Spleen (tissue), 11 donors: ENCODE measurements around the gene SLC9A6. TPM values are rescaled to one million over a fixed set of nuclear protein-coding genes. Genes with fewer than 3 reads are reported as not detected.
"Not testable (repeated sequence)": the region's sequence is repeated elsewhere in the genome, so short reads cannot be mapped to it uniquely, and the experiment has no call there.

ENCODE experiments used
- DNase-seq: peaks from one replicate; pipeline ENCODE4 v3.0.0-alpha.2; 2020
- H3K27ac ChIP-seq, 8 donors: fragments of 200-600 bp; sonication (generic) in 7 of 8; 1 replicate in 4 of 8; 2 replicates in 4 of 8; pipeline versions ENCODE4 v1.5.0 to v1.8.0; 2016 to 2021; ENCODE audit warnings: inconsistent platforms in 4 of 8, mild to moderate bottlenecking in 4 of 8, moderate library complexity in 1 of 8
- H3K27me3 ChIP-seq, 7 donors: fragments of 200-600 bp; sonication (generic) in 6 of 7; replicated peaks in 1 of 7; 1 replicate in 4 of 7; 2 replicates in 3 of 7; pipeline versions ENCODE4 v1.5.0 to v1.8.0; 2016 to 2021; ENCODE audit warnings: inconsistent platforms in 3 of 7, mild to moderate bottlenecking in 1 of 7
- H3K36me3 ChIP-seq, 6 donors: fragments of 200-600 bp; sonication (generic) in 5 of 6; 1 replicate in 4 of 6; 2 replicates in 2 of 6; pipeline versions ENCODE4 v1.5.0 to v1.8.0; 2016 to 2021; ENCODE audit warnings: inconsistent platforms in 2 of 6
- H3K4me1 ChIP-seq, 6 donors: fragments of 200-600 bp; sonication (generic) in 5 of 6; 1 replicate in 3 of 6; 2 replicates in 3 of 6; pipeline versions ENCODE4 v1.5.0 to v1.8.0; 2016 to 2021; ENCODE audit warnings: inconsistent platforms in 3 of 6
- H3K4me3 ChIP-seq, 8 donors: fragments of 200-600 bp; sonication (generic) in 7 of 8; 1 replicate in 4 of 8; 2 replicates in 4 of 8; pipeline versions ENCODE4 v1.5.0 to v1.8.0; 2016 to 2021; ENCODE audit warnings: inconsistent platforms in 4 of 8, mild to moderate bottlenecking in 4 of 8, moderate library complexity in 2 of 8
- H3K9me3 ChIP-seq, 8 donors: fragments of 200-600 bp; sonication (generic) in 7 of 8; 1 replicate in 4 of 8; 2 replicates in 4 of 8; pipeline versions ENCODE4 v1.5.0 to v1.8.0; 2016 to 2021; ENCODE audit warnings: inconsistent platforms in 4 of 8
- CTCF ChIP-seq, 11 experiments: fragments of 200-600 bp in 7 of 11; fragments of 450-650 bp in 4 of 11; sonication (generic) in 4 of 11; IDR thresholded peaks in 8 of 11; conservative IDR thresholded peaks in 3 of 11; 1 replicate in 7 of 11; 2 replicates in 4 of 11; pipeline versions ENCODE4 v1.4.0 to v1.8.0; 2016 to 2021; ENCODE audit warnings: antibody characterized with exemption in 11 of 11, inconsistent platforms in 4 of 11, mild to moderate bottlenecking in 1 of 11
- POLR2A ChIP-seq, 3 donors: fragments of 450-650 bp; IDR thresholded peaks; one replicate each; pipeline ENCODE4 v1.5.1; 2017; ENCODE audit warnings: antibody characterized with exemption in 3 of 3, mild to moderate bottlenecking in 1 of 3
- POLR2AphosphoS5 ChIP-seq, 3 donors: sonication (generic); formaldehyde crosslinking; IDR thresholded peaks; one replicate each; pipeline ENCODE4 v1.5.1; 2017; ENCODE audit warnings: antibody characterized with exemption in 3 of 3
- WGBS, 5 donors: extraction: QIAGEN DNeasy Blood & Tissue Kit in 3 of 5; methylation state at CpG; one replicate each; pipeline versions ENCODE4 v1.1.5 to v1.1.7; 2013 to 2018; 5-methylcytosine and 5-hydroxymethylcytosine counted together
- intact Hi-C: fragments of 100-400 bp; cut with DNase I; formaldehyde crosslinking; loops from one replicate; pipeline ENCODE4 v1.15.0; 2023; ENCODE audit warnings: low total_unique reads
- polyA plus RNA-seq, 3 donors: library from polyadenylated mRNA; stranded (reverse); fragments of 200-250 nt; gene quantifications; one replicate each; pipeline ENCODE4 v1.2.1, GENCODE V29; 2013
- total RNA-seq, 7 donors: library from RNA; depleted of rRNA in 3 of 7; stranded (reverse); fragments of >200 nt in 3 of 7; fragmentation: NEBNext Ultra II Directional in 4 of 7; extraction: Animal tissue kit (Norgen Biotek cat#: 25700) in 4 of 7; gene quantifications; one replicate each; pipeline versions ENCODE4 v1.1.0 to v1.2.1, GENCODE V29; 2016 to 2021
- donor health status: healthy with polysubstance abuse.
- donor health status: DM: no; HTN: no; CAD: no; lungs with moderate emphysema.
- donor health status: DM: no; HTN: no; CAD: no.
- donor health status: Bipolar disorder and iron deficiency.
- donor health status: healthy.
- donor health status: DM: no; HTN: no; CAD: no.
- donor health status: DM: yes; HTN: yes; CAD: no.

The SLC9A6 gene
- total and polyA plus RNA-seq, 10 donors, result 6.2 to 19.9 (median 13.3) TPM

GRCh38 chrX:136080766-136081165, 95.5 kb downstream of the SLC9A6 start:
- H3K36me3 ChIP-seq, result no peaks in the 10 kb centered on the region
- intact Hi-C loops, result no loop called here
- no peak for TF ChIP-seq CTCF (IDR thresholded peaks at IDR 0.05 in 8 of 11, conservative IDR thresholded peaks at IDR 0.05 in 3 of 11)
- no peak for TF ChIP-seq POLR2A (IDR thresholded peaks at IDR 0.05)
- no peak for TF ChIP-seq POLR2AphosphoS5 (IDR thresholded peaks at IDR 0.05)
- H3K4me1 ChIP-seq, result no peaks in the 10 kb centered on the region
- H3K9me3 ChIP-seq, result no peaks in the 10 kb centered on the region
- H3K27ac ChIP-seq, result no peak overlapping the region
- H3K4me3 ChIP-seq, result no peak overlapping the region
- no peak for DNase-seq
- peaks cover 0 to 8% (median 0%) of the 10 kb centered on the region in 7 donors for H3K27me3 ChIP-seq

GRCh38 chrX:136086521-136086920, 101.3 kb downstream of the SLC9A6 start:
- H3K4me3 ChIP-seq, result no peak overlapping the region
- H3K9me3 ChIP-seq, result peaks cover 0 to 3% (median 0%) of the 10 kb centered on the region in 8 donors
- no peak for DNase-seq
- peaks cover 0 to 2% (median 0%) of the 10 kb centered on the region in 7 donors for H3K27me3 ChIP-seq
- TF ChIP-seq POLR2A (IDR thresholded peaks at IDR 0.05), result no peak
- no peak for TF ChIP-seq POLR2AphosphoS5 (IDR thresholded peaks at IDR 0.05)
- no peak for TF ChIP-seq CTCF (IDR thresholded peaks at IDR 0.05 in 8 of 11, conservative IDR thresholded peaks at IDR 0.05 in 3 of 11)
- WGBS, 5 donors, result 86 to 100% (median 94%) methylated on average over 2 of the region's 2 CpGs
- no peak overlapping the region for H3K27ac ChIP-seq
- intact Hi-C loops, result no loop called here
- H3K36me3 ChIP-seq, result no peaks in the 10 kb centered on the region
- H3K4me1 ChIP-seq, result no peaks in the 10 kb centered on the region

GRCh38 chrX:136091898-136092297, 106.7 kb downstream of the SLC9A6 start:
- H3K4me3 ChIP-seq, H3K27ac ChIP-seq, H3K4me1 ChIP-seq, H3K36me3 ChIP-seq, intact Hi-C loops, H3K9me3 ChIP-seq, DNase-seq, H3K27me3 ChIP-seq: not testable (repeated sequence)
- WGBS, 5 donors, result 87 to 99% (median 98%) methylated on average over 5 to 6 of the region's 6 CpGs

- WGBS, 5 donors, result 70 to 90% (median 85%) methylated on average over 3 of the region's 3 CpGs
- no peak overlapping the region for H3K4me3 ChIP-seq
- no peaks in the 10 kb centered on the region for H3K4me1 ChIP-seq
- TF ChIP-seq POLR2AphosphoS5 (IDR thresholded peaks at IDR 0.05) (no peak), POLR2A (IDR thresholded peaks at IDR 0.05) (no peak), CTCF (IDR thresholded peaks at IDR 0.05 in 8 of 11, conservative IDR thresholded peaks at IDR 0.05 in 3 of 11) (no peak)
- peaks cover 0 to 3% (median 0%) of the 10 kb centered on the region in 8 donors for H3K9me3 ChIP-seq
- no peaks in the 10 kb centered on the region for H3K27me3 ChIP-seq
- no peak overlapping the region for H3K27ac ChIP-seq
- H3K36me3 ChIP-seq, result no peaks in the 10 kb centered on the region
- intact Hi-C loops, result no loop called here
- no peak for DNase-seq
These were observed 109.7 kb downstream of the SLC9A6 start for GRCh38 chrX:136094962-136095361.

Other genes with a start within 250 kb of the SLC9A6 start
- not detected for gene CT45A3, start 217.2 kb upstream of the SLC9A6 start, total RNA-seq
- gene CT45A3, start 217.2 kb upstream of the SLC9A6 start, polyA plus RNA-seq, result not detected
- not detected for gene CT45A5, start 199.9 kb upstream of the SLC9A6 start, total RNA-seq
- not detected for gene CT45A5, start 199.9 kb upstream of the SLC9A6 start, polyA plus RNA-seq
- not detected for gene CT45A6, start 182.6 kb upstream of the SLC9A6 start, total RNA-seq
- not detected for gene CT45A6, start 182.6 kb upstream of the SLC9A6 start, polyA plus RNA-seq
- not detected for gene CT45A2, start 165.4 kb upstream of the SLC9A6 start, total RNA-seq
- not detected for gene CT45A2, start 165.4 kb upstream of the SLC9A6 start, polyA plus RNA-seq
- gene CT45A7, start 148.2 kb upstream of the SLC9A6 start, total RNA-seq, result not detected
- gene CT45A7, start 148.2 kb upstream of the SLC9A6 start, polyA plus RNA-seq, result not detected
- not detected for gene CT45A8, start 130.9 kb upstream of the SLC9A6 start, total RNA-seq
- not detected for gene CT45A8, start 130.9 kb upstream of the SLC9A6 start, polyA plus RNA-seq
- gene CT45A9, start 113.6 kb upstream of the SLC9A6 start, total RNA-seq, result not detected
- not detected for gene CT45A9, start 113.6 kb upstream of the SLC9A6 start, polyA plus RNA-seq
- not detected for gene CT45A10, start 92.0 kb upstream of the SLC9A6 start, total RNA-seq
- not detected for gene CT45A10, start 92.0 kb upstream of the SLC9A6 start, polyA plus RNA-seq
- not detected for gene SAGE1, start 91.7 kb upstream of the SLC9A6 start, total RNA-seq
- under 1 TPM in 1 of 3 donors, not detected in 2; 0.02 TPM for gene SAGE1, start 91.7 kb upstream of the SLC9A6 start, polyA plus RNA-seq
- 10 to 100 TPM; 16.5 to 25.7 (median 20.6) TPM for gene MMGT1, start 11.4 kb upstream of the SLC9A6 start, total RNA-seq
- gene MMGT1, start 11.4 kb upstream of the SLC9A6 start, polyA plus RNA-seq, result 1 to 10 TPM; 2.5 to 5.2 (median 3.8) TPM
- 100 to 1,000 TPM in 1 of 7 donors, 10 to 100 TPM in 6; 55.1 to 108 (median 68.8) TPM for gene FHL1, start 162.1 kb downstream of the SLC9A6 start, total RNA-seq
- 10 to 100 TPM; 33.0 to 43.1 (median 35.9) TPM for gene FHL1, start 162.1 kb downstream of the SLC9A6 start, polyA plus RNA-seq